ENCODE data around the gene TCF20.

DNA sequence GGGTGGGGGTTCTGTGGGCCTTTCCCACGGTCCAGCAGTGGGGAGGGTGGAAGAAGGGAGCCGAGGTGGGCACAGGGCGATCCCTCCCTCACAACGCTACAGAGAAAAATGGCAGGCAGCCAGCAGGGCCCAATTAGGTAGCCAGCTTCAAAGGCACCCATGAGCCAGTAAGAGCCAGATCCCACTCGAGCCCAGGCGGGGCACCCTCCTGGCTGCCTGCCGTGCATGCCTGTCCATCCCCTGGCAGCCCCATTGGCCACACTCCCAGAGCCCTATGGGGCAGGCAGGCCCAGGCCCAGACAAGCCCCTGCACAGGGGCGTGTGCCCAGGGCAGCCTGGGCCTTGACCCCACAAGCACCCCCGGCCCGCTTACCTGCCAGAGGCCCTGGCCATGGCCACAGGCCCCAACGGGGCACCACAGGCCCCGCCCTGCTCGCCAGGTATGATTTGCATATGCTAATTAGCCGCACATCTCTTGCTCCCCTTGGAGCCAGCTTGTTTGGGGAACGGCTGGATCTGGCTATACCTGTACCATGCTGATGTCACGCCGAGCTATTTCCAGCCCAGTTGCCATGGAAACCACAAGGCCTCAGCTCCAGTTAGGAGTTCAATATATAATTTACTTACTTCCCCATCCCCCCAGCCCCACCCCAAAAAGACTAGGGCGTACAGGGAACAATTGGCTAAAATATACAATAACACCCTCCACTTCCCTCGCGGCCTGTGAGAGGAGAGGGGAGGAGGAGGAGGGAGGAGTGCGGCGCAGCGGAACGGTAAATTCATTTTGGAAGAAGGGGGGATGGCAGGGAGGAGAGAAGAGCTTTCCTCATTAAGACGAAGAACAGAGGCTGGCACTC, 47.5 kb upstream of the TCF20 start:
- TF ChIP-seq, protein P1, sequence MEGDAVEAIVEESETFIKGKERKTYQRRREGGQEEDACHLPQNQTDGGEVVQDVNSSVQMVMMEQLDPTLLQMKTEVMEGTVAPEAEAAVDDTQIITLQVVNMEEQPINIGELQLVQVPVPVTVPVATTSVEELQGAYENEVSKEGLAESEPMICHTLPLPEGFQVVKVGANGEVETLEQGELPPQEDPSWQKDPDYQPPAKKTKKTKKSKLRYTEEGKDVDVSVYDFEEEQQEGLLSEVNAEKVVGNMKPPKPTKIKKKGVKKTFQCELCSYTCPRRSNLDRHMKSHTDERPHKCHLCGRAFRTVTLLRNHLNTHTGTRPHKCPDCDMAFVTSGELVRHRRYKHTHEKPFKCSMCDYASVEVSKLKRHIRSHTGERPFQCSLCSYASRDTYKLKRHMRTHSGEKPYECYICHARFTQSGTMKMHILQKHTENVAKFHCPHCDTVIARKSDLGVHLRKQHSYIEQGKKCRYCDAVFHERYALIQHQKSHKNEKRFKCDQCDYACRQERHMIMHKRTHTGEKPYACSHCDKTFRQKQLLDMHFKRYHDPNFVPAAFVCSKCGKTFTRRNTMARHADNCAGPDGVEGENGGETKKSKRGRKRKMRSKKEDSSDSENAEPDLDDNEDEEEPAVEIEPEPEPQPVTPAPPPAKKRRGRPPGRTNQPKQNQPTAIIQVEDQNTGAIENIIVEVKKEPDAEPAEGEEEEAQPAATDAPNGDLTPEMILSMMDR (IDR thresholded peaks at IDR 0.05; ENCODE audit: low read depth, low read length, missing input control), result no peak
- TF ChIP-seq, protein P2, sequence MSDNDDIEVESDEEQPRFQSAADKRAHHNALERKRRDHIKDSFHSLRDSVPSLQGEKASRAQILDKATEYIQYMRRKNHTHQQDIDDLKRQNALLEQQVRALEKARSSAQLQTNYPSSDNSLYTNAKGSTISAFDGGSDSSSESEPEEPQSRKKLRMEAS (IDR thresholded peaks at IDR 0.05), result no peak
- TF ChIP-seq, protein P3, sequence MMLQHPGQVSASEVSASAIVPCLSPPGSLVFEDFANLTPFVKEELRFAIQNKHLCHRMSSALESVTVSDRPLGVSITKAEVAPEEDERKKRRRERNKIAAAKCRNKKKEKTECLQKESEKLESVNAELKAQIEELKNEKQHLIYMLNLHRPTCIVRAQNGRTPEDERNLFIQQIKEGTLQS (IDR thresholded peaks at IDR 0.05), result no peak
- TF ChIP-seq TAF1 (conservative IDR thresholded peaks at IDR 0.05) (no peak), HNF4G (IDR thresholded peaks at IDR 0.05) (no peak), YY1 (IDR thresholded peaks at IDR 0.05) (no peak), SP1 (IDR thresholded peaks at IDR 0.05) (no peak), RXRA (IDR thresholded peaks at IDR 0.05) (no peak), JUND (IDR thresholded peaks at IDR 0.05) (no peak)

All from liver (tissue), 3 donors.